GM06990 (cell line): ENCODE measurements around the gene CAMK2B.

Experiments used
- DNase-seq: peaks from one replicate; pipeline ENCODE4 v3.0.0-alpha.2; 2011; ENCODE audit not compliant: insufficient read length; ENCODE audit errors: extremely low read depth
- H3K27me3 ChIP-seq: replicated peaks from 2 replicates; pipeline ENCODE4 v1.6.0; 2011; ENCODE audit warnings: low read length; ENCODE audit not compliant: control insufficient read depth, insufficient read depth
- H3K36me3 ChIP-seq: 2 replicates; pipeline ENCODE4 v1.5.1; 2011; ENCODE audit warnings: low read length; ENCODE audit not compliant: control insufficient read depth, insufficient read depth
- H3K4me3 ChIP-seq: replicated peaks from 2 replicates; pipeline ENCODE4 v1.5.1; 2011; ENCODE audit warnings: low read depth, mild to moderate bottlenecking, control low read depth, low read length
- CTCF ChIP-seq: IDR thresholded peaks from 2 replicates; pipeline ENCODE4 v1.5.1; 2011; ENCODE audit warnings: low read length, control low read depth, mild to moderate bottlenecking, inconsistent platforms; ENCODE audit not compliant: insufficient read depth, poor library complexity, severe bottlenecking

CAMK2B gene

GRCh38 chr7:44276571-44277221 is 48.7 kb downstream of the CAMK2B start:
- TF ChIP-seq CTCF = no peak
- no peak for DNase-seq
- Histone ChIP-seq H3K4me3 (no peak overlapping the region), H3K36me3 (no peaks in the 10 kb centered on the region), H3K27me3 (no peaks in the 10 kb centered on the region; the same call in 1 of the 2 replicates)

DNA sequence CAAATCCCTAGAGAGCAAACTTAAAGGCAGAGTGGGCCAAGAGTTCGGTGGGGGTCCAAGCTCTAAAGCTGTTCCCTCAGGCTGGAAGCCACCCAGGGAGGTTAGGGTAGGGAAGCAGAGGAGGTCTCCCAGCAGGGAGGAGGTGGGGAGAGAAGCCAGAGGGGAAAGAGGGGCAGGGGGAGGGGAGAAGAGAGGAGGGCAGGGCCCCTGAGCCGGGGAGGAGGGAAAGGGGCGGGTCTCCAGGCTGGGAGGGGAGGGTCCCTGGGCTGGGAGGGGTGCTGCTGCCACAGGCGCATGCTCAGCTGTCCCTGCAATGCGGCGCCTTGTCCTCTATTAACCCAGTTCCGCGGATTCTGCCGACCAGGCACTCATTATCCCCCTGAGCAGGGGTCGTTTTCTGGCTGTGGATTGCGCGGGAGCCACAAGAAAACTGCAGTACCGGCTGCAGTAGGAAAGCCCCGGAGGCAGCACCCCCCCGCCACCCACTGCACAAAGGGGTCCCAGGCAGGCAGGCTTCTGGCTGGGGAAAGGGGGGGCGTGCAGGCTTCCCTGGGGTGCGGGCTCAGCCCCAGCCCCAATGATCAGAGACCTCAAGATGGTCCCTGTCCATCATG is 49.3 kb downstream of the CAMK2B start:
- Histone ChIP-seq H3K27me3 (no peaks in the 10 kb centered on the region; the same call in 1 of the 2 replicates), H3K36me3 (no peaks in the 10 kb centered on the region), H3K4me3 (no peak overlapping the region)
- no peak for TF ChIP-seq CTCF
- no peak for DNase-seq

DNA sequence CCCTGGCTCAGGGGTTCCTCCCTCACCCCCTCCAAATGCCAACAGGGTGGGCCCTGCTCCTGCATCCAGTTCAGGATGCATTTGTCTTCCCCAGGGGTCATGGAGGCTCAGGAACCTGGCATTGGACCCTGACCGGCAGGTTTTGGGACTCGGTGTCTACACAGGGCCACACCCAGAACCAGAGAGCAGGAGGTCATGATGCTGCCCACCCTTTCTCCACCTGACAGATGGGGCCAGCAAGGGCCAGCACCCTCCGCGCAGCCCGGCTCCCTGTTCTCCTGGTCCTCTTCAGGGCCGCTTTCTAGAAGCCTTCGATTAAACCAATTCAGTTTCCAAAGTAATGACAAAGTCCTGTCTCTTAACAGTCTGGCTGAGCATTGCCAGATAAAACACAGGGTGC is 50.2 kb downstream of the CAMK2B start:
- no peak for TF ChIP-seq CTCF

DNA sequence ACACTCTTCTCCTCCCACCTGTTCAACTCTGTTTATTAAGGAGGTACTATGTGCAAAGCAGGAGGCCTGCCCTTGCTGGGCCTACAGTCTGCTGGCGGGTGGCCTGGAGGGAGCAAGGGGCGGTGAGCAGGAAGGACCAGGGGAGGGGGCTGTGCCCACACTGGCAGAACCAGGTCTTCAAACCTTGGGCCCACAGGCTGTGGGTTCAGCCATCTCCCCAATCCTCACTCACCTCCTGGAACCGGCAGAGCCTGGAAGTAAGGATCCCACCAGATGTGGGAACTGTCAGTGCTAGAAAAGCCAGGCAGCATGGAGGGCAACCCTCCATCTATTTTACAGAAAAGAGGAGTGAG is 50.8 kb downstream of the CAMK2B start:
- H3K36me3 ChIP-seq = no peaks in the 10 kb centered on the region
- no peak for DNase-seq
- no peak overlapping the region for H3K4me3 ChIP-seq
- no peaks in the 10 kb centered on the region; the same call in 1 of the 2 replicates for H3K27me3 ChIP-seq
- no peak for TF ChIP-seq CTCF

More for the DNA sequence above, 50.2 kb downstream of the CAMK2B start:
- DNase-seq = no peak
- H3K36me3 ChIP-seq = no peaks in the 10 kb centered on the region
- no peaks in the 10 kb centered on the region; the same call in 1 of the 2 replicates for H3K27me3 ChIP-seq
- H3K4me3 ChIP-seq = no peak overlapping the region

DNA sequence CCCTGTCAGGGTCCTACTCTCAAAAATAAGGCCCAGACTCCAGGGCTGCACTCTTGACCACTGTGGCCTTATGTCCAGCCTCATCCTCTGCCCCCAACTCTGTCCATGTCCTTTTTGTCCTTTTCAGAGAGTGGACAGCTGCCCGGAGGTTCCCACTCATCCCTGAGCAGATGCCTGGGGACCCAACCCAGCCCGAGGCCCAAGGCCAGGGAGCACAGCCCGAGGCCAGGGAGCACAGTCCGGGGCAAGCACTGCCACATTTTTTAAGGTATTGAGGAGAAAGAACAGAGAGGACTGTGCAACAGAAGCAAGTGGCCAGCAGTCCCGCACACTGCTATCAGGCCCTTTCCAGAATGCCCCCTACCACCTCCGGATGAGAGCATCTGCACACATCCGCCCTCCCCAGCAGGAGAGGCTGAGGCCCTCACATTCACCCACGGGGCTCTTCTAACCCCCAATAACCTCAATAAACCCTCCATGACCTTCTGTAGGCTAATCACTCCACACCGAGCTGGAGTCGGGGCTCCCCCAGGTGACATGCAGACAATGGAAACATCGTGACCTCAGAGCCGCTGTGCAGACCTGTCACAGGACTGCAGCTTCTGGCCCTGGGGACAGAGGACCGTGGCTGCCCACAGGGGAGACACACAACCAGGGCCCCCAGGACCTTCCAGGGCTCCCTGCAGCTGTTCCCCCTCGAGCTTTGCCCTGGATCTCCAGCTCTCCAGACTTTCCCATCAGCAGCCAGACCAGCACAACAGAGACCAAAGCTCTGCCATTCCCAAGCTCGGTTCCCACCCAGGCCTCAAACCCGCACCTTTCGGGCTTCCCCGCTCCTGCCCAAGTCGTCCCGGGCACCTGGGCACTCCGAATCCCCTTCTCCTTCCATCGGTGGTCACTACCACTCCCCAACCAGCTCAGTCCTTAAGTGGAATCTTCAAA is 51.4 kb downstream of the CAMK2B start:
- no peaks in the 10 kb centered on the region for H3K36me3 ChIP-seq
- DNase-seq = no peak
- TF ChIP-seq CTCF = no peak
- no peak overlapping the region for H3K4me3 ChIP-seq
- H3K27me3 ChIP-seq = no peaks in the 10 kb centered on the region; the same call in 1 of the 2 replicates
